ENCODE measurements around the gene SH3RF2.

GRCh38 chr5:146048994-146049703 lies 112.8 kb downstream of the SH3RF2 start:
- TF ChIP-seq CTCF (IDR thresholded peaks at IDR 0.05), result peak; percentile 31 to 53
- no peak for TF ChIP-seq EP300 (IDR thresholded peaks at IDR 0.05)
- no peak for TF ChIP-seq POLR2A (IDR thresholded peaks at IDR 0.05)

Measured in suprapubic skin (tissue), 3 donors.